ENCODE data around the gene SLC16A1.
A peak's percentile ranks its signal among the peaks of the same experiment; 100 is the strongest.
"Not testable (repeated sequence)": the region's sequence is repeated elsewhere in the genome, so short reads cannot be mapped to it uniquely, and the experiment has no call there.

Gene SLC16A1

DNA sequence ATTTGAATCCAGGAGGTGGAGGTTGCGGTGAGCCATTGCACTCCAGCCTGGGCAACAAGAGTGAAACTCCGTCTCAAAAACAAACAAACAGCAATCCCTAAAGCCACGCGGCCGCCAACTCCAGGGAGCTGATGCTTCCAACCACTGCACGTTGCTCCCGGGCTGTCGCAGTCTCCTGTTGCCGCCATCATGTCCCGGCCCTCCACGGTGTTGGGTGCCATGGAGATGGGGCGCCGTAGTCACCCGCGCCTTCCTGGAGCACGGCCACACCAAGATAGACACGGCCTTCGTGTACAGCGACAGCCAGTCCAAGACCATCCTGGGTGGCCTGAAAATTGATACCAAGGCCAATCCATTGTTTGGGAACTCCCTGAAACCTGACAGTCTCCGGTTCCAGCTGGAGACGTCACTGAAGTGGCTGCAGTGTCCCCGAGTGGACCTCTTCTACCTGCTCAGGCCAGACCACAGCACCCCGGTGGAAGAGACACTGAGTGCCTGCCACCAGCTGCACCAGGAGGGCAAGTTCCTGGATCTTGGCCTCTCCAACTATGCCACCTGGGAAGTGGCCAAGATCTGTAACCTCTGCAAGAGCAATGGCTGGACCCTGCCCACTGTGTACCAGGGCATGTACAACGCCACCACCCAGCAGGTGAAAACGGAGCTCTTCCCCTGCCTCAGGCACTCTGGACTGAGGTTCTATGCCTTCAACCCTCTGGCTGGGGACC is 32.6 kb downstream of the SLC16A1 start:
- DNase-seq = no peak

DNA sequence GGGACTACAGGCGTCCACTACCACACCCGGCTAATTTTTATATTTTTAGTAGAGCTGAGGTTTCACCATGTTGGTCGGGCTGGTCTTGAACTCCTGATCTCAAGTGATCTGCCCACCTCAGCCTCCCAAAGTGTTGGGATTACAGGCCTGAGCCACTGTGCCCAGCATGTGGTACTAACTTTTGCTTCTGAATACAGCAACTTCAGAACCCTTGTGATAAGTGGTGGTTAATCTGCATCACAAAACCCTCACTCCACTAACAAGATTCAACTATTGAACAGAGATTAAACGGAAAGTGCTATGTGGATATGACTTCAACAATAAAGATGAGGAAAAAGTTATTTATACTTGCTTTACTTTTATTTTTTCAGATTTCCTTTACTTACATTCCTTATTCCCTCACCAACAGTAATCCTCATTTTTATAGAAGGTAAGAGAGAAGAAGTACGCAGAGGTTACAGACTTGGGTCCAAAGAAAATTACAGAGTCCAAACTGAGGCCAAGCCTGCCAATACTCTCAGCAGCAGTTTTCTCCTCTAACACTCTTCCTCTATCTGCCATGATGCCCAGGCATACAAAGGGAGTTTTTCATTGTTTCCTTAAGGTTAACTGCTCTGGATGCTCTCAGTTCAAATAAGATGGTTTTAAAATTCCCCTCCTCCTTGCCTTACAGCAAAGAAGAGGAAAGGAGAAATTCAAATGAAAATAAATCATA is 44.3 kb downstream of the SLC16A1 start:
- DNase-seq = no peak

DNA sequence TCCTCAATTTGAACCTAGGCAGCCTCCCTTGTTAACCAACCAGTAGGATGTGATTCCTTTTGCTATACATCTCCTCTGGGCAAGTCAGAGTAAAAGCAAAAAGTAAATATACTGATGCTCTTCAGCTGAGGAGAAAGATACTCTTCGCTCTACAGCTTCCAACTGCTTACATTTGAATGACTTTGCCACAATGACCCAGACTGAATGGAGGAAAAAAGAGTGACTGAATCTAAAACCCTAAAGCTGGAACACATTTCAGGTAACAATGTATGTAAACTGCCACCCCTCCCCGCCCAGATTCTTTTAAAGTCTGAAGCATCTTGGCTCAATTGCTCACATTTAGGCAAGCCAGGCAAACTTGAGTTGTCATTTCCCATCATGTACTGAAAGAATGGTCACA is 46.1 kb downstream of the SLC16A1 start:
- DNase-seq = no peak

DNA sequence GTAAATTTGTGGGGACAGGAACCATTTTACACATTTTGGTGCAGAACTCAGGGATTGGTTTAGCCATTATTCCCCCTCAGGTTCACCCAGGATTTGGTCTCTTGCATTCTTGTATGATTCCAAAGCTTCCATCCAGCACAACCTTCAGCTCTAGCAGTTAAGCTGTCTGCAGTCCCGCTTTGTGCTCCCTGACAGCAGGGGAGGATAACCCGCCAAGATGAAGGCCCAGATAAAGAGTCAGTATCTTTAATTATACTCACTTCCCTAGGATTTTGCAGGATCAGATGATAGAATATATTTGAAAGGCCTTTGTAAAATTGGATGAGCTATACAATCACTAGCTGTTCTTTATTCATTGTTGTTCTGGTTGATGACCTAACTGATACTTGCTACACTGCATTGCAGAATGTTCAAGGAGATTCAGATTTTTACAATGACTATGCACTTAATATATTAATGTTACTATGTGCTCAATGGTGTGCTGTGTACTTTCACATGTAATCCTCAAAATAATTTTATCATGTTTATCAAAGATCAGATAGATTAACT is 49.8 kb downstream of the SLC16A1 start:
- no peak for DNase-seq

DNA sequence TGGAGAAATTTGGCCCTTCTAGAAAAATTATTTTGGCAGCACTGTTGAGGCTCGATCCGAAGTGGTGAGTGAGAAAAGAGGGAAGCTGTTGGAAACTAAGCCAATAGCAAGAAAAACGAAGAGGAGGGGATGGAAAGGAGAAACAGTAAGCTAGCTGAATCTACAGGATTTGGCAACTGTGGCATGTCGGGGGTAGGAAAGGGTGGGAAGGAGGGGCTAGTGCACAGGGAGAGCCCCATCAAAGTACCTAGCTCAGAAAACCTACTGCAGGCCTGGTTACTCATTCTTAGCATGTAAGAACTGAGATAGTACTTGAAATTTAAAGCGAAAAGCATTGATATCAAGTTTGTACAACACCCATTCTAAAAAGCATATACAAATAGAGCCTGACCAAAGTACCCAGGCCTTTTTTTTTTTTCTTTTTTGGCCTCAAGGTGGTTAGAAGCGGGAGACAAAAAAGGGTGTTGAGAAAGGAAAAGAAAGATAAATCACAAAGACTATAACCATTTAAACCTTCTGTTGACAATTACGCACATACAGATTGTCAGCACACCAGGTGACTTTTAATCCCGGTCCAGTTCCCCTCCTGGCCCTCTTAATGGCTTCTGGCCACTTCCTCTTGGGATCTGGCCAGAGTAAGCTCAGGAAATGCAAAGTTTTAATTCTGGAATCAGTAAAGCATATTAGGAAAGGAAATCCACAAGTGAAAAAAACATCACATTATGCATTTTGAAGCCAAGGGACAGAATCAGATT is 50.4 kb downstream of the SLC16A1 start:
- peak; percentile 45 for DNase-seq

DNA sequence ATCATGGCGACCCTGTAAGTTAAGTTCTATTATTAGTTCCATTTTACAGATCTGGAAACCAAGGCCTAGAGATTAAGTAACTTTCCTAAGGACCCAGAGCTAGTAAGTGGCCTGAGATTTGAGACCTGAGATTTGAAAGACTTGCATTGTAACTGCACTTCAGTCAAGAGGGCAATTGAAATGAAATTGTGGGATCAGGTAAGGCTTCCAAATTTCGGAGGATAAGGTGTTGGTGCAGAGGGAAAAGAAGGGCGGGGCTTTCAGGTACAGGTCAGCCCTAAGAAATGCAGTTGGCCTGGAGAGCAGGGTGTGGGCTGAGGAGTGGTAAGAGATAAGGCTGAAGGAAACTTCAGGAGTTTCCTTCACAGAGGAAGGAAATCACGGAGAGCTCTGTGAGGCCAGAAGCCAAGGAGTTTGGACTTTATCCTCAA is 51.1 kb downstream of the SLC16A1 start:
- DNase-seq = no peak

DNA sequence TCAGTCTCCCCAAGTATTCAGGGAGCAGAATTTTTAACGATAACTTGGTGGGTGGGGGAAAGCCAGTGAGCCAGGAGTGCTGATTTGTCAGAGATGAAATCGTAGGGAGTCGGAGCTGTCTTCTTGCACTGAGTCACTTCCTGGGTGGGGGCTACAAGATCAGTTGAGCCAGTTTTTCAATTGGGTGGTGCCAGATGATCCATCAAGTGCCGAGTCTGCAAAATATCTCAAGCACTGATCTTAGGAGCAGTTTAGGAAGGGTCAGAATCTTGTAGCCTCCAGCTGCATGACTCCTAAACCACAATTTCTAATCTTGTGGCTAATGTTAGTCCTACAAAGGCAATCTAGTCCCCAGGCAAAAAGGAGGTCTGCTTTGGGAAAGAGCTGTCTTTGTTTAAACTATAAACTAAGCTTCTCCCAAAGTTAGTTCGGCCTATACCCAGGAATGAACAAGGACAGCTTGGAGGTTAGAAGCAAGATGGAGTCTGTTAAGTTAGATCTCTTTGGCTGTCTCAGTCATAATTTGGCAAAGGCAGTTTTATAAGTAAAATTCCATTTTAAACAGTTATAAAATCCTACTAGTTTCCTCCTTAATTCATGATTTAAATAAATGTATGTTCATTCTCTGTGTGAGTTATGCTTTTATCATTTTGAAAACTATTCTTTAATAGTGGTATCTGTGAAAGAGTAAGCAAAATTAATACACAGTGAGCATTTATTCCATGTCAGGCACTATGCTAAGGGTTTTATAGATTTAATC is 51.7 kb downstream of the SLC16A1 start:
- DNase-seq = no peak

DNA sequence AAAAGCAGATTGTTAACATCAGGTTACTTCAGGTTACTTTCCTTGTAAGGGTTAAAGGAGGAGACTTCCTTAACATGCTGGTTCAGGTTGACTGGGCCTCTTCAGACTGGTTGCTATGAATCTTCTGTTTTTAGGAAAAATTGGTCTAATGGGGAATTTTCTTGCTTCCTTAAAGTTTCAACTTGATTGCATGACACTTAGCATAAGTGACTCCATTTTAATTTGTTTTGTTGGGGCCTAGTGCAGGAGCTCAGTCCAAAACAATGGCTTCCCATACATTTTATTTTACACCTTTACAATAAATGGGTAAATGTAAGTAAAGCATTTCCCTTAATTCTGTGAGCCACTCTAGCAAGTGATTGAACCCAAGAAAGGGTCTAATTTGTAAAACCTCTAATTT is 53.8 kb downstream of the SLC16A1 start:
- no peak for DNase-seq

DNA sequence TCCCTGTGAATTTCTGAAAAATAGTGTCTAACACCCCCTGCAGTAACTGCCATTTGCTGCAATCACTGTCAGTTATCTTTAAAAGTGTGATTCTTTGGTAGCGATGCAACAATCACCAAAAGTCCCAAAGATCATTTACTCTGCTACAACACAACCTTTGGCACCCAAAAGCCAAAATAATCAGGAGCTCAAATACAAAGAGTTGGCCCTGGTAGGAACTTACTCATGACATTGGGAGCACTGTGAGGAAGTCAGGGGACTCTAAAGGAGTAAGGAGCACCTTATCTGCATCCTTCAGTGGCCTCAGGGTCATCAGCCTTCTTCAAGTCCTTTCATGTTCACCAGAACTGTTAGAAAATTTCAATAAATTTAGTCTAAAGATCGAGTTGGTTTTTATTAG is 54.6 kb downstream of the SLC16A1 start:
- no peak for DNase-seq

DNA sequence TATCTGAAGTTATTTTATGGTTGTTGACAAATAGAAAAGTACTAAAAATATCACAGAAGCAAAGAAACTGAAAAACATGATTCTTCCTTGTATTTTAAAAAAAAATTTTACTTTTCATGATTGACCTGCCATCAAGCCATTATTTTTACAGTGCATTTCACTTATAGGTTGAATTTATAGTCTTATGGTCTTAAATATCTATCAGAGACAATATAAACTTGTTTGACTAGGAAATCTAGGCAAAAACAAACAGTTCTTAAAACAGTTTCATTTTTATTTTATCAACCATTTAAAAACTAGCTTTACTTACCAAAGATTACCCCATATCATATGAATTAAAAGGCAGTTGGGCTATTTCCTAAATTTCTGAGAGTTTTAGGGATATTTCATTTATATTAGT is 59.2 kb downstream of the SLC16A1 start:
- no peak for DNase-seq

DNA sequence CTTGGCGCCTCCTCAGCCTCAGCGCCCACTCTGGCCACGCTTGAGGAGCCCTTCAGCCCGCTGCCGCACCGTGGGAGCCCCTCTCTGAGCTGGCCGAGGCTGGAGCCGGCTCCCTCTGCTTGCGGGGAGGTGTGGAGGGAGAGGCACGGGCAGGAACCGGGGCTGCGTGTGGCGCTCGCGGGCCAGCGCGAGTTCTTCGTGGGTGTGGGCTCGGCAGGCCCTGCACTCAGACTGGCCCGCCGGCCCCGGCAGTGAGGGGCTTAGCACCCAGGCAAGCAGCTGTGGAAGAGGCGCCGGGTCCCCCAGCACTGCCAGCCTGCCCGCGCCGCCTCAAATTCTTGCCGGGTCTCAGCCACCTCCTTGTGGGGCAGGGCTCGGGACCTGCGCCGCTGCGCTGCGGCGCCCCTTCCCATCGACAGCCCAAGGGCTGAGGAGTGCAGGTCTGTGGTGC is 61.4 kb downstream of the SLC16A1 start:
- DNase-seq = no peak

DNA sequence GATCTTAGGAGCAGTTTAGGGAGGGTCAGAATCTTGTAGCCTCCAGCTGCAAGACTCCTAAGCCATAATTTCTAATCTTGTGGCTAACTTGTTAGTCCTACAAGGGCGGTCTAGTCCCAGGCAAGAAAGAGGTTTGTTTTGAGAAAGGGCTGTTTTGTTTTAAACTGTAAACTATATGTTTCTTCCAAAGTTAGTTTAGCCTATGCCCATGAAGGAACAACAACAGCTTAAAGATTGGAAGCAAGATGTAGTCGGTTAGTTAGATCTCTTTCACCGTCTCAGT is 62.0 kb downstream of the SLC16A1 start:
- no peak for DNase-seq

DNA sequence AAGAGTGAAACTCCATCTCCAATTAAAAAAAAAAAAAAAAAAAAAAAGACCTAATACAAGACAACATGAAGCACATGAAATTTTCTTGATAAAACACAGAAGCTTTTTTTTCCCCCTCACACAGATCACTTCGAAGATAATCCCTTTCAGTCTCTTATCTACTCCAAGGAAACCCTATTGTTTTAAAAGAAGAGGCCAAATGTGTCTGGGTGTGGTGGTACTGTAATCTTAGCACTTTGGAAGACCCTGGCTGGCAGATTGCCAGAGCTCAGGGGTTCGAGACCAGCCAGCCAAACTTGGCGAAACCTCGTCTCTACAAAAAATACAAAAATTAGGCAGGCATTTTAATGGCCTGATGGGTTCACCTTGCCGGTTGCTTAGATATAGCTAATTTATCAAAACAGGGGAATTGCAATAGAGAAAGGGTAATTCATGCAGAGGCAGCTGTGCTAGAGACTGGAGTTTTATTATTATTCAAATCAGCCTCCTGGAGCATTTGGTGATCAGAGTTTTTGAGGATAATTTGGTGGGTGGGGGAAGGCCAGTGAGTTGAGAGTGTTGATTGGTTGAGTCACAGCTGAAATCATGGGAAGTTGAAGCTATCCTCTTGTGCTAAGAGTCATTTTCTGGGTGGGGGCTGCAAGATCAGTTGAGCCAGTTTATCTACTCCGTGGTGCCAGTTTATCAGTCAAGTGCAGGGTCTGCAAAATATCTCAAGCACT is 62.5 kb downstream of the SLC16A1 start:
- DNase-seq = no peak

DNA sequence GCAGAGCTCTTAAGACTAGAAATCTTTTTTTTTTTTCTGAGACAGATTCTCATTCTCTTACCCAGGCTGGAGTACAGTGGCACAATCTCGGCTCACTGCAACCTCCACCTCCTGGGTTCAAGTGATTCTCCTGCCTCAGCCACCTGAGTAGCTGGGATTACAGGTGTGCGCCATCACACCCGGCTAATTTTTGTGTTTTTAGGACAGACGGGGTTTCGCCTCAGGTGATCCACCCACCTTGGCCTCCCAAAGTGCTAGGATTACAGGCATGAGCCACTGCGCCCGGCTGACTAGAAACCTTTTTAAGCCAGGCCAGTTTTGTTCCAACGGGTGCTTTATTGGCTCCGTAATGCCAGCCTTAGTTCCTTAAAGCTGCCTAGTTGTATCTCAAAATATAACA is 66.1 kb downstream of the SLC16A1 start:
- not testable (repeated sequence) for DNase-seq

DNA sequence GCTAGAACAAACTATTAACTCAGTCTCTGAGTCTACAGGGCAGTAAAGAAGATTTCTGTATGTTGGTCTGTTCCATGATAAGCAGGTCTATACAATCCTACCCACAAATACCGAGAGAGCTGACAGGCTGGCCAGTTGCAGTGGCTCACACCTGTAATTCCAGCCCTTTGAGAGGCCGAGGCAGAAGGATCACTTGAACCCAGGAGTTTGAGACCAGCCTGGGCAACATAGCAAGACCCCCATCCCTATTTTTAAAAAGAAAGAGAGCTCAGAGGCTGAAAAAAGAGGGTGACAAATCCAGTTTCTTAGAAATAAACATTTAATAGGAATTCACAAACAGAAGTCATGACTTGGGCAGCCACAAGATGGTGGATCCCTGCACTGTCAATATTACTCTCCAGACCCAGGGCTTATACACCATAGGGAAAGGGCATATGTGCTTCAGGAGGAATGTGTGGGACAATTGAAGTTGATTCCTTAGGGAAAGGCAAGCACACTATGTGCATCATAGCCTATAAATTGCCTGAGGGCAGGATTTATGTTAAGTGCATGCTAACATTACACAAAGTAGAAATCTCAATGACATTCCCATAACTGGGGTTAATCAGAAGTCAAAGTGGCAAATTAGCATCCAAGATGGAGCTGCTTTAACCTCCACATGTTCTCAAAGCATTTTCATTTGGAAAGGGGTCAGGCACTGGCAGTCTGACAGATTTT is 66.8 kb downstream of the SLC16A1 start:
- DNase-seq = no peak

DNA sequence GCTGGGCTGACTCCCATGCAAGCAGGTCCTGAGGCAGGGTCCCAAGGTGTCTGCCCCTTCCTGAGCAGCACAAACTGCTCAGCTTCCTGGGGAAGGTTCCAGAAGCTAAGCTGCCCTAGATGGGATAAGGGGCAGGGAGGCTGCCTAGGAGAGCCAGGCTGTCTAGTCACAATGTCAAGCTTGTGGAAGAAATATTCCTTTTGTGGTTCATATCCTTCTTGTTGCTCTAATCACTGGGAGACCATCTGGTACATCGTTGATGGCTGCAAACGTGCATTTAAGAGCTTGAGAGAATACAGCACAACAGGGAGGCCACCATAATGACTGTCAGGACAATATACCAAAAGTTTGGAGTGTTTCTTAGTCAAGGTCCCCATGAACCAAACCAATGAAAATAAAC is 67.4 kb downstream of the SLC16A1 start:
- no peak for DNase-seq

DNA sequence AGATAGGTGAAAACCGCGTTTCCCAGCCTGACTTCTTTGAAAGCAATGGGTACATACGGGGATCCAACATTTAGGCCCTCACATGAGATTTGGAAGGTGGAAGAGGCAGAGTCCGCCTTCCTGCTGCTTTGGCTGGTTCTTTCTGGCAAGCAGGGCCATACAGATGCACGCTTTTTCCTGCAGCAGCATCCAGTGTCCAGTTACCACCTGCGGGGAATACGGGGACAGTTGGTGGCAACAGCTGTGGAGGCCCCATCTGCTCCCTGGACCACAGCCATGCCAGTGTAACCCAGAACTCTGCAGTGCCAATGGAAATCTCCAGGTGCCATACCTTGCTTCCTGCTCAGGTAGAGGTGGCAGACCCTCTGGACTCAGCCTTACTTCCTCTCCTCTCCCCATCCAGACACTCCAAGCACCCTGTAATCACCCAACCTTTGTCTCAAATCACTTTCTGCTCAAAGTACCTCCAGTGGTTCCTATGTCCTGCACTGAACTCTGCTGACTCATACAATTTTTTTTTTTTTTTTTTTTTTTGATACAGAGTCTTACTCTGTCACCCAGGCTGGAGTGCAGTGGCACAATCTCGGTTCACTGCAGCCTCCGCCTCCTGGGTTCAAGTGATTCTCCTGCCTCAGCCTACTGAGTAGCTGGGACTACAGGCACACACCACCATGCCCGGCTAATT is 68.3 kb downstream of the SLC16A1 start:
- no peak for DNase-seq

DNA sequence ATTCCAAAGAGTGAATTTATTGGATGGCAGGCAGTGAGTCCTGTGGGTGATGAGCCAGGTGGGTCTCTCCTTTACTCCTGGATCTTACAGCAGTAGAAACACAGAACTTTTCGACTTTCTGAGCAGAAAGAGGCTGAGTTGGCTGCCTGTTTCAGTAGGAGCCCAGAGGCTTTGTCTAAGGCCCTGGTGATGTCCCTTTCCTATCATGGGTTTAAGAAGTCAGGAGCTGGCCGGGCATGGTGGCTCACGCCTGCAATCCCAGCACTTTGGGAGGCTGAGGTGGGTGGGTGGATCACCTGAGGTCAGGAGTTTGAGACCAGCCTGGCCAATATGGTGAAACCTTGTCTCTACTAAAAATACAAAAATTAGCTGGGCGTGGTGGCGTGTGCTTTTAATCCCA is 71.0 kb downstream of the SLC16A1 start:
- not testable (repeated sequence) for DNase-seq

DNA sequence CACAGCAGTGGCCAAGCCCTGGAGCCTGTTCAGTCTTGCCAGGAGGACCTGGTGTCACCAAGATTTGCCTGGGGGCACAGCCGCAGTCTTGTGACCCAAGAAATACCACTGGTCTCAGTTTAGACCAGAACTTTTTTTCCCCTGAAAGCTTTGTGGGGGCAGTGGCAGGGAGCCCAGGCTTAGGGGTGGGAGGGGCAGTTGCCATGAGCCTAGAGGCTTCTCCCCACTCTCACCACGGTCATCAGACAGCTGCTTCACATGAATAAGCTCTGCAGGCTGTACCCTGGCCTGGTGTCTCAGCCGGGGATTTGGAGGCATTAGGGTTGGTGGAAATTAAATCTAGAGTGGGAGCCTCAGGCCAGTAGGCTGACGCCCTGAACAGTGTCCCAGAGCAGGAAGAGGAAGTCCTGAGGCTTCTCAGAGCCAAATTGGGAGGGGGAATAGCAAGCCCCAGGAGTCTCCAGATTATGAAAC is 73.7 kb downstream of the SLC16A1 start:
- DNase-seq = peak; percentile 49

DNA sequence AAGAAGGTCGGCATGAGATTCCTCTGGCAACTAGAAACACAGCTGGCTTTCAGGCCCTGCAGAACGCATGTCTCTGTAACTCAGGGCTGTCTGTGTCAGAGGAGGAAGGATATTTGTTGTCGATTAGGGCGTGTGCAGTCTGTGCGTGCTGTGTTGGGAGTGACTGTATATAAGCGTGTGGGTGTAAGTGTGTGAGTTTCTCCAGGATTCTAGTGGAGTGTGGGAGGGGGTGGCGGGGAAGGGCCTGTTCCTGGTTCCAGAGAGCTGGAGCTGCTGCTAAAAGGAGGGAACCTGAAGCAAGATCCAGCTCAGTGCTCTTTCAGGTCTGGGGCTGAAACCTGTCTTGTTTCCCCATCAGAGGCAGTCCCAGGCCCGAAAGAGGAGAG is 74.3 kb downstream of the SLC16A1 start:
- DNase-seq = no peak

DNA sequence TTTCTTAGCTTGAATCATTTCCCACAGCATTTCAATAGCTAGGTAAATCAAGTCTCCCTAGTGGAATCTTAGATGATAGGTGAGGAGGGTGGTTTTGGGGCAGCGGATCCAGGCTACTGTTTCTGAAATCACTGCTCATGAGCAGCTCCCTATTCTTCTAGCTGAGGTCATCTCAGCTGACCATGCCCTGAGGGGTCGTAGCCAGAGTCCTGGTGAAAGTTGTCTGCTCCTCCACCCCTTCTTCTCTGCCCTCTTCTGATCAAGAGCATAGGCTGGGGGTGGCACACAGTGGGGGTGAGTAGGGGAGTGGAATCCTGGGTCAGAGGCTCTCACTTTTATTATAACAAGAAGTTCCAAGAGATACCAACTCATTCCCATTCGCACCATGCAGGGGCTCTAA is 76.2 kb downstream of the SLC16A1 start:
- no peak for DNase-seq

Measured in right hindlimb (tissue), 1 donor.